PC-3 (cell line): ENCODE measurements around the gene KMT2E. TPM values are rescaled to one million over a fixed set of nuclear protein-coding genes. Genes with fewer than 3 reads are reported as not detected.

ENCODE experiments used
- ATAC-seq: fragments of 200-7000 bp; cut with Tn5 transposase; 2 replicates; pipeline ENCODE4 v1.9.1; 2020; ENCODE audit warnings: mild to moderate bottlenecking, moderate library complexity
- BruUV-seq: library from RNA; stranded (reverse); fragments of 400-500 nt; replicated peaks from 2 replicates; lab custom pipeline; 2021; lab: Mats Ljungman, UMichigan
- CTCF ChIA-PET: fragments of 300-600 bp; sonication (Branson Sonifier 250); formaldehyde crosslinking; loops from one replicate; lab custom pipeline; 2022; ENCODE audit warnings: antibody characterized with exemption; lab: Charles Lee
- POLR2A ChIA-PET: fragments of 300-600 bp; sonication (Branson Sonifier 250); formaldehyde crosslinking; loops from one replicate; lab custom pipeline; 2022; ENCODE audit warnings: antibody characterized with exemption; ENCODE audit not compliant: unreplicated experiment; lab: Charles Lee
- DNase-seq: peaks from one replicate; pipeline ENCODE4 v3.0.0-alpha.2; 2015
- H2AFZ ChIP-seq: fragments of 300-600 bp; sonication (generic); 2 replicates; pipeline ENCODE4 v1.6.0; 2016; ENCODE audit warnings: antibody characterized with exemption, low read length
- H3F3A ChIP-seq: fragments of 300-600 bp; sonication (generic); one replicate; pipeline ENCODE4 v1.6.0; 2017; ENCODE audit warnings: antibody characterized with exemption, low read length, control low read depth, mild to moderate bottlenecking; ENCODE audit not compliant: unreplicated experiment
- H3K27ac ChIP-seq: fragments of 300-600 bp; sonication (generic); 2 replicates; pipeline ENCODE4 v1.5.1; 2016; ENCODE audit warnings: mild to moderate bottlenecking, low read length
- H3K27me3 ChIP-seq: fragments of 300-600 bp; sonication (generic); 2 replicates; pipeline ENCODE4 v1.6.1; 2016; ENCODE audit warnings: low read length, mixed read lengths
- H3K36me3 ChIP-seq: fragments of 300-600 bp; sonication (generic); 2 replicates; pipeline ENCODE4 v1.6.1; 2016; ENCODE audit warnings: low read depth, mixed run types, low read length, mixed read lengths
- H3K4me1 ChIP-seq: fragments of 300-600 bp; sonication (generic); 2 replicates; pipeline ENCODE4 v1.5.1; 2016; ENCODE audit warnings: low read length; ENCODE audit not compliant: insufficient read depth
- H3K4me2 ChIP-seq: fragments of 300-600 bp; sonication (generic); 2 replicates; pipeline ENCODE4 v1.6.0; 2016; ENCODE audit warnings: low read length
- H3K4me3 ChIP-seq: fragments of 300-600 bp; sonication (generic); 2 replicates; pipeline ENCODE4 v1.5.1; 2016; ENCODE audit warnings: mild to moderate bottlenecking, low read length, mixed read lengths
- H3K79me2 ChIP-seq: fragments of 300-600 bp; sonication (generic); 2 replicates; pipeline ENCODE4 v1.6.1; 2017; ENCODE audit warnings: low read length, mixed read lengths
- H3K9ac ChIP-seq: fragments of 300-600 bp; sonication (generic); 2 replicates; pipeline ENCODE4 v1.6.0; 2016; ENCODE audit warnings: mild to moderate bottlenecking, low read length
- H3K9me2 ChIP-seq: fragments of 300-600 bp; sonication (generic); replicated peaks from 2 replicates; pipeline ENCODE4 v1.6.1; 2016; ENCODE audit warnings: mixed run types, low read length, mixed read lengths
- H3K9me3 ChIP-seq: fragments of 300-600 bp; sonication (generic); 2 replicates; pipeline ENCODE4 v1.6.1; 2016; ENCODE audit warnings: low read length, mixed read lengths
- H4K20me1 ChIP-seq: fragments of 300-600 bp; sonication (generic); 2 replicates; pipeline ENCODE4 v1.6.1; 2016; ENCODE audit warnings: low read length, mixed read lengths
- CTCF ChIP-seq: fragments of 300-600 bp; sonication (generic); conservative IDR thresholded peaks from 2 replicates; pipeline ENCODE4 v1.5.1; 2017; ENCODE audit warnings: antibody characterized with exemption, low read depth, mild to moderate bottlenecking, low read length
- EZH2 ChIP-seq: fragments of 300-600 bp; sonication (generic); IDR thresholded peaks from one replicate; pipeline ENCODE4 v1.6.1; 2017; ENCODE audit warnings: antibody characterized with exemption, mild to moderate bottlenecking, low read length; ENCODE audit not compliant: unreplicated experiment
- EZH2phosphoT487 ChIP-seq: fragments of 300-600 bp; sonication (generic); IDR thresholded peaks from 2 replicates; pipeline ENCODE4 v1.6.1; 2018; ENCODE audit warnings: mild to moderate bottlenecking, antibody characterized with exemption, low read length, borderline replicate concordance
- intact Hi-C: fragments of 100-400 bp; cut with micrococcal nuclease; formaldehyde crosslinking; loops from 2 replicates; pipeline ENCODE4 v1.9.0; 2023
- total RNA-seq: library from RNA; depleted of rRNA; stranded (reverse); fragments of >200 nt; gene quantifications from 2 replicates; pipeline ENCODE4 v1.2.3, GENCODE V29; 2014

KMT2E gene
- total RNA-seq, 1 experiment from 2014 or later: 21.8 TPM

DNA sequence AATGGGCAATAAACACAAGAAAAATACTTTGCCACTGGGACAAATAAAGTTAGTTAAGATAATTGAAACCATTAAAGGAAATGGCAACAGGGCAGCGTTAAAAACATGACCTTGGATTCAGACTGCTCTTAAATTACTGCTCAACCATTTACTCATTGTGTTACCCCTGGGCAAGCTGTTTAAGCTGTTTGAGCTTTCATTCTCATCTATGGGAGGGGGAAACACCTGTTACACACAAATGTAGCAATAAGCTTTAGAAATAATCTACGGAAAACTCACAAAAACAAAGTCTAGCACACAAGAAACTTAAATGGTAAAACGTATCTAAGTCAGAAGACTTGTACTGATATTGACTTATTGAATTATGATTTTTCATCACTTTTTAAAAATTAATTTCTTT is 137.1 kb downstream of the KMT2E start:
- no TSS peak for BruUV-seq
- Histone ChIP-seq H3F3A (no peaks in the 10 kb centered on the region), H2AFZ (no peak overlapping the region), H3K9ac (no peak overlapping the region), H4K20me1 (no peaks in the 10 kb centered on the region), H3K36me3 (no peaks in the 10 kb centered on the region; the same call in 1 of the 2 replicates), H3K9me3 (no peaks in the 10 kb centered on the region), H3K4me2 (no peak overlapping the region), H3K9me2 (no peaks in the 10 kb centered on the region), H3K79me2 (no peaks in the 10 kb centered on the region), H3K27ac (no peak overlapping the region), H3K27me3 (no peaks in the 10 kb centered on the region), H3K4me1 (peaks cover 14% of the 10 kb centered on the region), H3K4me3 (no peak overlapping the region)
- no peak for TF ChIP-seq EZH2phosphoT487
- no peak for TF ChIP-seq CTCF
- no peak for TF ChIP-seq EZH2
- ChIA-PET POLR2A (no interaction called here), CTCF (no interaction called here)
- no peak for DNase-seq
- no peak for ATAC-seq
- intact Hi-C loops: loop anchor here (5.0 kb wide), 1 partner anchor 66 kb away; no protein-coding TSS in a partner anchor

GRCh38 chr7:105153531-105153930 is 139.5 kb downstream of the KMT2E start:
- DNase-seq: no peak
- H3K79me2 ChIP-seq: no peaks in the 10 kb centered on the region
- H2AFZ ChIP-seq: no peak overlapping the region
- H4K20me1 ChIP-seq: no peaks in the 10 kb centered on the region
- H3K9me2 ChIP-seq: no peaks in the 10 kb centered on the region
- POLR2A ChIA-PET: no interaction called here
- H3F3A ChIP-seq: no peaks in the 10 kb centered on the region
- BruUV-seq: no TSS peak
- no peak overlapping the region for H3K4me3 ChIP-seq
- no peaks in the 10 kb centered on the region; the same call in 1 of the 2 replicates for H3K36me3 ChIP-seq
- no peak overlapping the region for H3K4me2 ChIP-seq
- H3K9me3 ChIP-seq: no peaks in the 10 kb centered on the region
- intact Hi-C loops: loop anchor here (5.0 kb wide), 1 partner anchor 64 kb away; no protein-coding TSS in a partner anchor
- H3K27ac ChIP-seq: no peak overlapping the region
- H3K9ac ChIP-seq: no peak overlapping the region
- CTCF ChIA-PET: no interaction called here
- no peak for TF ChIP-seq CTCF
- no peak for TF ChIP-seq EZH2phosphoT487
- no peak for TF ChIP-seq EZH2
- ATAC-seq: no peak
- H3K4me1 ChIP-seq: peaks cover 14% of the 10 kb centered on the region
- H3K27me3 ChIP-seq: no peaks in the 10 kb centered on the region

DNA sequence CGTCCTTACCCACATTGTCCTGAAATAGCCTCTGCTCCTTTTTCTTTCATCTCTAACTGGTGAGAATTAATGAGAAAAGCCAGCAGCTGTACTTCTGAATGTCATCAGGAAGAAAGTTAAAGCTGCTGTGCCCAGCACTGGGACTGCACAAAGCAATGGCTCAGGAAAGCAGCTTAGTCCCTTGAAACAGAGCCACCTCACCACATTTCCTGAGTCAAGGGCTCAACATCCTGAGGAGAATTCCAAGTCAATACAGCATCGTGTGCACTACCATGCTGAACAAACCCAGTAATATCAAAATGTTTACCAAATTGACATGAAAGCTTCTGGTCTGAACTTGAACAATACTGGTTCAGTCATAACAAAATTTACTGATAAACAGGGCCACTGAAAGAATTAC is 140.1 kb downstream of the KMT2E start:
- ChIA-PET POLR2A (no interaction called here), CTCF (no interaction called here)
- DNase-seq: no peak
- Histone ChIP-seq H3K4me3 (no peak overlapping the region), H3K36me3 (no peaks in the 10 kb centered on the region; the same call in 1 of the 2 replicates), H3K4me2 (no peak overlapping the region), H3K4me1 (peaks cover 14% of the 10 kb centered on the region), H3F3A (no peaks in the 10 kb centered on the region), H4K20me1 (no peaks in the 10 kb centered on the region), H3K27me3 (no peaks in the 10 kb centered on the region), H2AFZ (no peak overlapping the region), H3K27ac (no peak overlapping the region), H3K9ac (no peak overlapping the region), H3K79me2 (no peaks in the 10 kb centered on the region), H3K9me2 (no peaks in the 10 kb centered on the region), H3K9me3 (no peaks in the 10 kb centered on the region)
- TF ChIP-seq CTCF: no peak
- no peak for TF ChIP-seq EZH2phosphoT487
- TF ChIP-seq EZH2: no peak
- BruUV-seq: no TSS peak
- no peak for ATAC-seq
- intact Hi-C loops: loop anchor here (5.0 kb wide), 1 partner anchor 63 kb away; no protein-coding TSS in a partner anchor
